Type B pancreatic cell (in vitro differentiated cells): ENCODE data around the gene CHST15. TPM values are rescaled to one million over a fixed set of nuclear protein-coding genes. Genes with fewer than 3 reads are reported as not detected.
"Not testable (repeated sequence)": the region's sequence is repeated elsewhere in the genome, so short reads cannot be mapped to it uniquely, and the experiment has no call there.

Experiments used
- DNase-seq: peaks from one replicate; pipeline ENCODE4 v3.0.0; 2021; ENCODE audit warnings: mixed read lengths; ENCODE audit not compliant: unreplicated experiment; ENCODE audit errors: extremely low spot score
- H3K27ac Mint-ChIP-seq: 2 replicates; pipeline ENCODE4 v1.8.0; 2021; ENCODE audit warnings: mild to moderate bottlenecking, mixed read lengths
- H3K27me3 Mint-ChIP-seq: 2 replicates; pipeline ENCODE4 v1.8.0; 2021; ENCODE audit warnings: mixed read lengths
- H3K36me3 Mint-ChIP-seq: 2 replicates; pipeline ENCODE4 v1.8.0; 2021; ENCODE audit warnings: mixed read lengths
- H3K4me1 Mint-ChIP-seq: one replicate; pipeline ENCODE4 v1.8.0; 2021; ENCODE audit warnings: mixed read lengths; ENCODE audit not compliant: unreplicated experiment
- H3K4me3 Mint-ChIP-seq: 2 replicates; pipeline ENCODE4 v1.8.0; 2021; ENCODE audit warnings: mild to moderate bottlenecking, mixed read lengths
- H3K9me3 Mint-ChIP-seq: 2 replicates; pipeline ENCODE4 v1.8.0; 2021; ENCODE audit warnings: mixed read lengths
- total RNA-seq: library from RNA; stranded (reverse); gene quantifications from 2 replicates; pipeline ENCODE4 v1.2.1, GENCODE V29; 2021; ENCODE audit warnings: low replicate concordance
- TF ChIP-seq, protein P1 (sequence below): fragments of 200-600 bp; sonication (generic); conservative IDR thresholded peaks from 2 replicates; pipeline ENCODE4 v1.5.0; 2021; ENCODE audit warnings: antibody characterized with exemption, mild to moderate bottlenecking

CHST15 gene
- total RNA-seq, 1 donor from 2014 or later = 22.9 TPM

DNA sequence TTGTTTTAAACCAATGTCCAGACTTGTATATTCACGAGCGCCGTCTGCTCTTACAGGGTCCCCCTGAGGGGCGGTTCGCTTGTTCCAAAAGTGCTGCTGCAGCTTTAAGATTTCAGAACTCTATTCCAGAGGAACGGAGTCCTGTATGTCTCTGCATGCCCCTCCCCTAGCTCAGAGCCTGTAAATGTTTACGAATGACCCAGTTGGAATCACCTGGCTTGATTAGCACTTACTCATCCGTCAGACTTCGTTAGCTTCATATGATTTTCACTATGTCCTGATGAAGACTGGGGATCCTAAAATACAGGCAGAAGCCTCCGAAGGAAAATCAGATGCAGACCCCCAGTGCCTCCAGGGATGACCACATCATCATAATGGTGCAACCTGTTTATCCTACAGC, 4.5 kb upstream of the CHST15 start:
- Mint-ChIP-seq H3K9me3 (no peaks in the 10 kb centered on the region), H3K27ac (peak overlapping the region; percentile 46), H3K27me3 (peaks cover 41% of the 10 kb centered on the region), H3K4me3 (no peak overlapping the region), H3K36me3 (no peaks in the 10 kb centered on the region), H3K4me1 (peaks cover 22% of the 10 kb centered on the region)
- no peak for DNase-seq
- TF ChIP-seq, protein P1, sequence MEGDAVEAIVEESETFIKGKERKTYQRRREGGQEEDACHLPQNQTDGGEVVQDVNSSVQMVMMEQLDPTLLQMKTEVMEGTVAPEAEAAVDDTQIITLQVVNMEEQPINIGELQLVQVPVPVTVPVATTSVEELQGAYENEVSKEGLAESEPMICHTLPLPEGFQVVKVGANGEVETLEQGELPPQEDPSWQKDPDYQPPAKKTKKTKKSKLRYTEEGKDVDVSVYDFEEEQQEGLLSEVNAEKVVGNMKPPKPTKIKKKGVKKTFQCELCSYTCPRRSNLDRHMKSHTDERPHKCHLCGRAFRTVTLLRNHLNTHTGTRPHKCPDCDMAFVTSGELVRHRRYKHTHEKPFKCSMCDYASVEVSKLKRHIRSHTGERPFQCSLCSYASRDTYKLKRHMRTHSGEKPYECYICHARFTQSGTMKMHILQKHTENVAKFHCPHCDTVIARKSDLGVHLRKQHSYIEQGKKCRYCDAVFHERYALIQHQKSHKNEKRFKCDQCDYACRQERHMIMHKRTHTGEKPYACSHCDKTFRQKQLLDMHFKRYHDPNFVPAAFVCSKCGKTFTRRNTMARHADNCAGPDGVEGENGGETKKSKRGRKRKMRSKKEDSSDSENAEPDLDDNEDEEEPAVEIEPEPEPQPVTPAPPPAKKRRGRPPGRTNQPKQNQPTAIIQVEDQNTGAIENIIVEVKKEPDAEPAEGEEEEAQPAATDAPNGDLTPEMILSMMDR = no peak

DNA sequence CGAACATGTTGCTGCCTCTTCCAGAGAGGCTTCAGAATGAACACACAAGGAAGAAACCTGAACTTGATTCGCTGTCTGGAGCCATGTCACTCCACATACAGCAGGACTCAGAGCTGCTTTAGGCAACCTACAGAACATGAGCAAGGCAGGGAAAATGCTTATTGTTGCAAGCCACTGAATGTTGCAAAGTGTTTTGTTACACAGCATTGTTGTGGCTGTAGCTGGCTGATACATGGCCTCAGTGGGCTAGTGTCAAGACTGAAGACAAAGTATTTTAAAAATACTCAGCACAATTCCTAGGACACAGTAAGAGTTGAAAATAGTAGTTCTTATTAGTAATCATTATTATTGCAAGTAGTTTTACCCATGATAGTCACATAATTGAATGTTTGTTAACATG, 3.1 kb upstream of the CHST15 start:
- Mint-ChIP-seq H3K36me3 (no peaks in the 10 kb centered on the region), H3K4me1 (peaks cover 22% of the 10 kb centered on the region), H3K27me3 (peaks cover 44% of the 10 kb centered on the region), H3K4me3 (peak overlapping the region; percentile 23), H3K27ac (no peak overlapping the region), H3K9me3 (no peaks in the 10 kb centered on the region)
- no peak for DNase-seq
- TF ChIP-seq, protein P1 = no peak

DNA sequence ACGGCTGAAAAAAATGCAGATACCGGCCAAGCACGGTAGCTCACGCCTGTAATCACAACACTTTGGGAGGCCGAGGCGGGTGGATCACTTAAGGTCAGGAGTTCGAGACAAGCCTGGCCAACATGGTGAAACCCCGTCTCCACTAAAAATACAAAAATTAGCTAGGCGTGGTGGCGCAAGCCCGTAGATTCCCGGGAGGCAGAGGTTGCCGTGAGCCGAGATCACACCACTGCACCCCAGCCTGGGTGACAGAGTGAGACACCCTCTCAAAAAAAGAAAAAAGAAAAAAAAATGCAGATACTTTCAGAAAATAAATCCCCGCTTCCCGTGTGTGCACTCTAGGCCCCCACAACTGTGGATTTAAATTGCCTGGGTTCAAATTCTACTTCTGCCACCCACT, 2.4 kb upstream of the CHST15 start:
- Mint-ChIP-seq H3K27me3 (peaks cover 51% of the 10 kb centered on the region), H3K27ac (peak overlapping the region; percentile 53), H3K4me1 (peaks cover 27% of the 10 kb centered on the region), H3K4me3 (peak overlapping the region; percentile 23)
- H3K9me3 Mint-ChIP-seq, DNase-seq, H3K36me3 Mint-ChIP-seq: not testable (repeated sequence)

DNA sequence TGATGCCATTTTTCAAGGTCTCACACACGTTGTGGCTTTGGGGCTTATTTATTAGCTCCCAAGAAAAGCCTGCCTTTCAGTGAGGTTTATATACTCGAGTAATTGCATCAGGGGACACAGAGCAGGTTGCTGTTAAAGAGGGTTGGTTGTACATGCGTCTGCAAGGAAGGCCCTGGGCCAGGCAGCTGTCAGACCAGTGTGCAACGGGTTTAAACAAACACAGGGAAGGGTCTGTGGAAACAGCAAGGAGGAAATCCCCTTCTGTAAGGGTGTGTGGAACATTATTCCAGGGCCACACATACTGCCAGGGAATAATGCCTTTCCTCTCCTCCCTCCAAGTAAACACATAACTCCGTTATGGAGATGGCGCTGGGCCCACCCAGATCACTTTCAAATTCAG, 1.7 kb upstream of the CHST15 start:
- no peak for DNase-seq
- H3K4me3 Mint-ChIP-seq = no peak overlapping the region
- H3K27me3 Mint-ChIP-seq = peaks cover 58% of the 10 kb centered on the region
- H3K36me3 Mint-ChIP-seq = no peaks in the 10 kb centered on the region
- peaks cover 32% of the 10 kb centered on the region for H3K4me1 Mint-ChIP-seq
- H3K9me3 Mint-ChIP-seq = no peaks in the 10 kb centered on the region
- TF ChIP-seq, protein P1 = no peak
- peak overlapping the region; percentile 92 for H3K27ac Mint-ChIP-seq

DNA sequence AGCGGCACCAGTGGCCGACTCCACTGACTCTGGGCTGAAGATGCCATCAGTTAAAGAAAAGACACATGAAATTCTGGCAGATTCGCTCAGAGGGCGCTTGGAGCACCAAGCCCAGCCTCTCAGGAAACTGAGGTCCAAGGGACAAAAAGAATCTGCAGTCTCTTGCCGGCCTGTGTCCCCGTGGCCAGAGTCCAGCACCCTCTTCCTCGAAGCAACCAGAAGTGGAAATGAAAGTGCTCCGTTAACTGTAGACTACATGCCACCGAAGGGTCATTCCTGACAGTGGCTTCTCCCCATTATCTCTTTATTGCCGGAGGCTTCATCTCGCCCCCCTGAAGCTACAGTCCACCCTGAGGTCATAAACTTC, 1.0 kb upstream of the CHST15 start:
- TF ChIP-seq, protein P1 = no peak
- Mint-ChIP-seq H3K27ac (peak overlapping the region; percentile 92), H3K27me3 (peaks cover 65% of the 10 kb centered on the region), H3K4me1 (peaks cover 37% of the 10 kb centered on the region), H3K4me3 (peak overlapping the region; percentile 85), H3K36me3 (no peaks in the 10 kb centered on the region), H3K9me3 (no peaks in the 10 kb centered on the region)
- no peak for DNase-seq

DNA sequence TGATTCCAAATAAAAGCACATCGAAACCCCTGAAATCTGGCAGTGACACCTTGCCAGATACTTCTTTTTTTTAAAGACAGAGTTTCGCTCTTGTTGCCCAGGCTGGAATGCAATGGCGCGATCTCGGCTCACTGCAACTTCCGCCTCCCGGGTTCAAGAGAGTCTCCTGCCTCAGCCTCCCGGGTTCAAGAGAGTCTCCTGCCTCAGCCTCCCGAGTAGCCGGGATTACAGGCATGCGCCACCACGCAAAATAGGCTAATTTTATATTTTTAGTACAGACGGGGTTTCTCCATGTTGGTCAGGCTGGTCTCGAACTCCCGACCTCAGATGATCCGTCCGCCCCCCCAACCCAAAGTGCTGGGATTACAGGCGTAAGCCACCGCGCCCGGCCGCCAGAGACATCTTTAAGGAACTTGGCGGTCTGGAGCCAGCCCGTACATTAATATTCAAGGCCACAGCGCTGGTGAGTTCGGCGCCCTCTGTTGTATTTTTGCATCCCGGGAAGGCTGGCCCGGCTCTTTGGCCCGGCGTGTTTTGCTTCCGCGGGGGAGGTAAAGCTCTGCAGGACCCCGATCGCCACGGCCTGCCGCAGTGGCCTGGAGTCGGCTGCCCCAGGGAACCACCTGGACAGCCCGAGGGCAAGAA, 498 bp upstream of the CHST15 start:
- Mint-ChIP-seq H3K27me3 (peaks cover 66% of the 10 kb centered on the region), H3K27ac (peak overlapping the region; percentile 92), H3K4me1 (peaks cover 41% of the 10 kb centered on the region), H3K4me3 (peak overlapping the region; percentile 85)
- H3K9me3 Mint-ChIP-seq, DNase-seq, H3K36me3 Mint-ChIP-seq: not testable (repeated sequence)
